NCI-H1417 treated with DMSO at 0.1 percent for 48 hours (cell line): Measurements from ENCODE around the gene SNRPD3.
"Not testable (repeated sequence)": the region's sequence is repeated elsewhere in the genome, so short reads cannot be mapped to it uniquely, and the experiment has no call there.

Experiments used
- DNase-seq: peaks from one replicate; lab custom pipeline; 2025; lab: John Stamatoyannopoulos, UW

SNRPD3 gene

GRCh38 chr22:24555165-24556039, at the start of gene SNRPD3:
Gene SNRPD3 (plus strand): TSS chr22:24555999. CDS start chr22:24557675, 1,676 bp downstream.
- peak; percentile 73 for DNase-seq

DNA sequence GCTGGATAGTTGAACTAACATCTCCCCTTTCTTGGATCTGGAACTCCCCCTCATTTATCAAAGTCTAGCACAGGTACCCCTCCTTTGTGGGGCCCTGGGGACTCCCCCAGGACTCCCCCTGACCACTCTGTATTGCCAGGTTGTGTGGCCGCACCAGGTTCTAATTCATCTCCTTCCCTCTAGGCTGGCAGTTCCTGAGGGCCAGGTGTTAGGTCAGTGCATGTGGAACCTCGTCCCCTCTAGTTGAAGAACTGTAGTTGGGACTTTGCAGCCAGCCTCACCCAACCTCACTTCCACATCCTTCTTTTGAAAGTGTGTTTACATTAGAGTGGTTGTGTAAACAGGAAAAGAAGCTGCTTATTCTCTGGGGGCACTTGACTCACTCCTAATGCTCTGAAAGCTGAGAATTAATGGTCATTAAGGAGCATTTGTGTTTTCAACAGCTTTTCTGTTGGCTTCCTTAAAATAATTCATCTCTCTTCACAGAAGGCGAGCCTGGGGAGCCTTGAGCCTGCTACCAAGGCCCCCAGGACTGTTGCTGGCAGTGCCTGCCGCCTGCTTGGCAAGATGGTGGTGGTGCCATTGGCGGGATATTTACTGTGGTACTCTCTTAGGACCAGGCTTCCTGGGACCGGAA, 48.9 kb upstream of the SNRPD3 start:
- no peak for DNase-seq

DNA sequence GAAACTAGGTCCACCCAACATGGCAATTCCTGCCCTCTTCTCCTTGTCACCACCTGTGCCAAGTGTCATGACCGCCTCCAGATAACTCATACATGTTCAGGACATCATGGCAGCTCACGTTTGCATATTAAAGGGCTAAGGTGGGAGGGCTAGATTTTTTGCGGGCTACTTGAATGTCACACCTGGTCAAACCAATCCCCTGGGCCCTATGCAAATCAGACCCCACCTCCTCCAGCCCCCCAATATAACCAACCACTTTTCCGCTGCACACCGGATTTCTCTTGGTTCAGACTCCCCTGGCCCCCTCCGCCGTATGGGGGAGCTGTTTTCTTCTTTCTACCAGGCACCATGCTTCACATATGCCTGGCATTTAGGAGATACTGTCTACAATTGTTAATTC, 48.1 kb upstream of the SNRPD3 start:
- DNase-seq: no peak

GRCh38 chr22:24510637-24511625, 44.9 kb upstream of the SNRPD3 start:
- DNase-seq: no peak

GRCh38 chr22:24512043-24512442, 43.8 kb upstream of the SNRPD3 start:
- no peak for DNase-seq

DNA sequence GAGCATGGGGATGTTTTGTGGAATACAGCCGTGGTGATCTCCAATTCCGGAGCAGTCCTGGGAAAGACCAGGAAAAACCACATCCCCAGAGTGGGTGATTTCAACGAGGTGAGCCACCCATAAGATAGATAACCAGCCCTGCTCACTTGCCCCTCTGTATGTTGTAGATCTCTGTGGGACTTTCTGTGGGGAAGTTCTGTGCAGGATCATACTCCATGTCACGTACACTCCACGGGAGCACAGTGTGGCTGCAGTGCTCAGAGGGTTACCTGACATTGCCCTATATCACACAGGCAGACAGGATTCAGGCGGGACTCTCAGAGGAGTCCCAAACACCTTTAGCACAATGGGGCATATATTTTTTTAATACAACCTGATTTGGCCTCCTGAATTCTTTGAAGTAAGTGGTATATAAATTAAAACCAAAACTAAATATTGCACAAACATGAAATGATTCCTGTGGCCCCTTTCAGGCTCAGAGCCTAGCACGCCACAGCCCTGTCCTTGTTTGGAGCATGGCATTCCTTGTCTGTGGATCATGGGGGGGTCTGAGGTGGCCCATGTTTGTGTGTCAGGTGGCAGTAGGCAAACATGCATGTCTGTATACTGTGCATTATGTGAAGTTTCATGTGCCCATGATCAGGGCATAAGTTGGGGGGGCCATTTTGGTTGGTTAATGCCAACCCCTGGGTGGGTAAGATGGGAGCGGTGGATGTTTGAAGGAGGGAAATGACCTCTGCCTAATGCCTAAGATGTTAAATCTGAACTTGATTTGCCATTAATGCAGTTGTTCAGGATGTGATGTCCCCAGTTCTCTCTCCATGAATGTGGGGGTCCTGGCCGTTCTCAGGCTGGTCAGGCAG, 42.2 kb upstream of the SNRPD3 start:
- DNase-seq: no peak

DNA sequence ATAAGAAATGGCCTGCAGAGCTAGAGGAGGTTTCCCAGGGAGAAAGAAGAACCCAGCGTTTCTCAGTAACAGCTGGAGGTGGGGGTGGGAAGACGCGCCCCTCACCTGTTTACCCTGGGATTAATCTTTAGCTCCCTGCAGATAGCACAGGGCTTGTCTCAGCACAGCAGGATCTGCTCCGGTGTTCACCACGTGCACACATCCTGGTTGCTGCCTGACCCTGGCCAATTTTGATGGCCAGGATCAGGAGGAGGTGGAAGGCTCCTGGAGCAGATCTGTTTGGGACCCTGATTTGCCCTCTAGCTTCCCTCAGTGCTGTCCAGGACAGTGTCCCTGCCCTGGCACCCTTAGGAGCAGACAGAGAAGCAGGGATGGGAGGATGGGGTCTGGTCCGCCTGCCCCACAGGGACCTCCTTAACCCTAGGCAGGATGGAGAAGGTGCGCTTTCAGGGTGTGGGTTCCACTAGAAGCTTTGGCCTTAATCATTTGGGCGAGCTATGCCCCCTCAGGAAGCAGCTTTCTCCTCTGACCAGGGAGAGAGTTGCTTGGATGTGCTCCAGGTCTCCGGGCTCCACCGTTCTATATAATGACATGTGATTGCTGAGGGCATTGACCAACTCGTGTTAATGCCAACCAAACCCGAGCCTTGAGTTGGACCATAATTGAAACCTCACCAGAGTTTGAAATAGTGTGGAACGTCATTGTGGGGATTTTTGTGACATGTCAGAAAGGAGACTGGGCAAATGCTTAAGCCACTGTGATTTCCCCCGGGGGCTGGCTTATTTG, 41.4 kb upstream of the SNRPD3 start:
- no peak for DNase-seq

GRCh38 chr22:24515027-24515338, 40.8 kb upstream of the SNRPD3 start:
- no peak for DNase-seq

GRCh38 chr22:24516301-24516737, 39.5 kb upstream of the SNRPD3 start:
- DNase-seq: no peak

- DNase-seq: no peak
Observed at GRCh38 chr22:24517446-24517845, 38.4 kb upstream of the SNRPD3 start.

DNA sequence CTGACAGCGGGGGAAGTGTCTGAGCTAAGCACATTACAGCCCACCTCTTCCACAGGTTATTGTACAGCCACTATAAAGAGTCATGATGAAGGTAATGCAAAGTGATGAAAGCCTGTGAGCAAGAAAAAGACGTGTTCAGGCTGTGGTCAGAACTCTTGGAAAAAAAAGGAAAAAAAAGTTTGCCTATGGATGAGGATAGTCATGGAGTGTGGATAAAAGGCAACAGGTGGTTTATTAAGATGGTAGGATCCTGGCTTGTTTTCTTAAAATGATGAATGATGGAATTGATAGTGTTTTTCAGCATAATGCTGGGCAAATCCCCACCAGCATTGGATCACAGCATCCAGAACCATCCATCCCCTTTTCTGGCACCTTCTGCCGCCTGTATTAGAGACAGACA, 37.6 kb upstream of the SNRPD3 start:
- no peak for DNase-seq

DNA sequence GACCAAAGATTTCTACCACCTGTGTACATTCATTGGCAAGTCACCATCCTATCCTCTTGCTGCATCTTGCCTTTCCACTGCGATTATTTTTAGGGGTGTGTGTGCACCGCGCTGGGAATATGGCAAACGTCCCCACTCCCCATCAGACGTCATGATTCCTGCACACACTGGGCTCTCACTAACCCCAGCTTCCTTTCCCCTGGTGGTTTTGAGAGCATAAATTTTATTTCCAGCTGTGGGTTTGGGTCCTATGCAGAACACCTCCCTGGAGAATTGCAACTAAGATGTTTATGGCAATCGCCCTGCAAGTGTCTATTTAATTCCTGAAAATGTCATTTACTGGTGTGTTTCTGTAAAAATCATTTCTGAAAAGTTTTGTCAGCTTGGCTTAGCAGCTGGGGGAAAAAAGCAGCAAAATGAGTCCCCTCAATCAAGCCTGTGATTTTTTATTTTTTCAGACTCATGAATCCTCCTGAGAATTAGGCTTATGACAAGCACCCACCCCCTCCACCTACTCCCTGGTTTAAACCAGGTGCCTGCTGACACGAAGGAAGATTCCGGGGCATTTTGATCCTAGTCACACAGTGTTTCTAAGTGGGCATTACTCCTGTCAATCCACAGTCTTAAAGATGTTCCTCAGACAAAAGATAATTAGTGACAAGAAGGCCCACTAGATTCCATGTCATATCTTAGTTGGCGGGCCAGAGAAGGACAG, 36.9 kb upstream of the SNRPD3 start:
- DNase-seq: no peak

DNA sequence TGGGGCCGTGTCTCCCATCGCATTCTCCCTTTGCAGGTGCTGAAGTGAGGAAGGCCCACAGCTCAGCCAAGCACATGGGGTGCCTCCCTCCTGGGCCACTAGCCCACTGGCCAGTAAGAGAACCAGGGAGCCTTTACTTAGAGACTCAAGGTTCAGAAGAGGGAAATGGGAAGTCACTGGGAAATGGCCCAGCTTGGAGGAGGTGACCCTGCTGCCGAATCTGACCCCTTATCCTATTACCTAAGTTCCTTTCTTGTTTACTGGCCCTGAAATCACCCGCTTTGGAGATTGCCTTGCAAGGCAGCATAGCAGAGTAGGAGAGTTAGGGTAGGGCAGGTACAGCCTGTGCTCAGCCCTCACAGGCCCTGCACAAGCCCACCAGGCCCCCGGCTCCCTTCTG, 36.3 kb upstream of the SNRPD3 start:
- DNase-seq: no peak

GRCh38 chr22:24521791-24522245, 34.0 kb upstream of the SNRPD3 start:
- peak; percentile 29 for DNase-seq

DNA sequence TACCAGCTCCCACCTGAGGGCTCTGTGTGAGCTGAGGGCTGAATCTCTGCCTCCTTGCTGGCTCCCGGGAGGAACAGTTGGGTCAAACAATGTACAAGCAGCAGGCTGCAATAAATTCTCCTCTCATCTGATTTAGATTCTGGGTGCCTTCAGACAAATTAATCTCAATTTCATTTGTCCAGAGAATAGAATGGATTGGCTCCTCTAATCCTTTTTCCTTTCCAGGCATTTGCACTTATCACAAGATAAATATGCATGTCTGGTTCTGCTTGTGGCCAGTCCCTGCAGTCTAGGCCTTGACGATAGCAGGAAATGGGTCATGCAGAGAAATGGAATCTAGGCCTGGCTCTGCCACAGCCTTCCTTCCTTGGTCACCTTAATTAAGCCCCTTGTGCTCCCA, 31.9 kb upstream of the SNRPD3 start:
- no peak for DNase-seq

DNA sequence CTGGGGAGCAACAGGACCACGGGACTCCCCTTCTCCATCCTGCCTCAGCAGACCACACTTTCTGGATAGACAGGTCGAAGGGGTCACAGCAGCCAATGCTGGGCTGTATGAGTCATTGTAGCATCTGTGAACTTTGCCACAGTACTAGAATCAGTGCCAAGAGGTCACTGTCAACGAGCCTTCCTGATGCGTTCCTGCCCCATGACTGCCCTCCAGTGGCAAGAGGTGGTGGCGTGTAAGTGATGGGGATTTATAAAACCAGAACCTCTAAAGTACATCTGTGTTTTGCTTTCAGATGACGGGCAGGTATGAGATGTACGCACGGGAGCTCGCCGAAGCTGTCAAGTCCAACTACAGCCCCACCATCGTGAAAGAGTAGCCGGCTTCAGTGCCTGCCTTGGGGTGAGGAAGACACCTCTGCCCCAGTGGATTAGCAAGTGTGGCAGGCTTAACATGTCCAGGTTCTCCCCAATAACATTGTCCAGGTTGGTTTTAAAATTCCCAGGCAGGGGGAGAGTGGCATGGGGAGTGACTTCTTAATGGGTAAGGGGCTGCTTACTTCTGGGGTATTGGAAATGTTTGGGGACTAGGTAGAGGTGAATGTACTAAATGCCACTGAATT, 30.3 kb upstream of the SNRPD3 start:
- DNase-seq: no peak

- no peak for DNase-seq
Observed at GRCh38 chr22:24526191-24526590, 29.6 kb upstream of the SNRPD3 start.

DNA sequence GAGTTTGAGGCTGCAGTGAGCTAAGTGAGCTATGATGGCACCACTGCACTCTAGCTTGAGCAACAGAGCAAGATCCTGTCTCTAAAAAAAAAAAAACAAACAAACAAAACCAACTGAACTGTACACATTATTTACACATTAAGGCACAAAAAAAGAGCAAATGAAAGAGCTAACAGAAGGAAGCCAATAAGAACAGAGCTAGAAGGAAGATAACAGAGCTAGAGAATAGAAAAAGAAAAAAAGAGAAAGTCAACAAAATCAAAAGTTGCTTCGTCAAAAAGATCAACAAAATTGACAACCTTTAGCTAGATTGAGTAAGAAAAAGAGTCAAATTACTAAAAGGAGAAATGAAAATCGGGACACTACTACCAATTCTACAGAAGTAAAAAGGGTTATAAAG, 25.9 kb upstream of the SNRPD3 start:
- DNase-seq: no peak

DNA sequence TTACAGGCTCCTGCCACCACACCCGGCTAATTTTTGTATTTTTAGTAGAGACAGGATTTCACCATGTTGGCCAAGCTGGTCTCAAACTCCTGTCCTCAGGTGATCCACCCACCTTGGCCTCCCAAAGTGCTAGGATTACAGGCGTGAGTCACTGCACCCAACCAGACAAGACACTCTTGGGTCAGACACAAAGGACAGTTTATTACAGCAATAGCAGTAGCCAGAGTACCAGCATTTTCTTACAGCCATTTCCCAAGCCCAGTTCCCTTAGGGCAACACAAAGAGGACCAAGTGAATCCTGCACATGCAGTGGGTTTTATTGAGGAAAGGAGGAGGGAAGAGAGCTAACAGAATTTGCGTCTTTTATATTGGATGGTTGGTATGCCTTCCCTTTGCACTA, 24.8 kb upstream of the SNRPD3 start:
- DNase-seq: not testable (repeated sequence)
